ENCODE results near the gene CHCHD6.

DNA sequence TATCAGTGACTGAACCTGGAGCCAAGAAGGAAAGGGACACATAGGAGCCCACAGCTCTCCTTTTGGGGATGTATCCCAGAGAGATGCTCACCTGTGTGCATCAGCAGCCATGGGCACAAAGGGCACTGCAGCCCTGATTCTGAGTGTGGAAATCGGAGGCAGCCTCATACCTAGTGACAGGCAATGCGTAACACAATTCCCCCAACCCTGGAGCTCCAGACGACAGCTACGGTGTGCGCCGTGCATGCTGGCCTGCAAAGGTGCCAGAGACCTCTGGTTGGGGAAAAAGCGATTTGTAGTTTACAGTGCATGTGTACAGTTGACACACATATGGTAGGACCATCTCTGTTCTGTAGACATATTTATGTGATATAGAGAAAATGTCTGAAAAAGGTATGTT is 219.9 kb downstream of the CHCHD6 start:
- TF ChIP-seq, protein P1, sequence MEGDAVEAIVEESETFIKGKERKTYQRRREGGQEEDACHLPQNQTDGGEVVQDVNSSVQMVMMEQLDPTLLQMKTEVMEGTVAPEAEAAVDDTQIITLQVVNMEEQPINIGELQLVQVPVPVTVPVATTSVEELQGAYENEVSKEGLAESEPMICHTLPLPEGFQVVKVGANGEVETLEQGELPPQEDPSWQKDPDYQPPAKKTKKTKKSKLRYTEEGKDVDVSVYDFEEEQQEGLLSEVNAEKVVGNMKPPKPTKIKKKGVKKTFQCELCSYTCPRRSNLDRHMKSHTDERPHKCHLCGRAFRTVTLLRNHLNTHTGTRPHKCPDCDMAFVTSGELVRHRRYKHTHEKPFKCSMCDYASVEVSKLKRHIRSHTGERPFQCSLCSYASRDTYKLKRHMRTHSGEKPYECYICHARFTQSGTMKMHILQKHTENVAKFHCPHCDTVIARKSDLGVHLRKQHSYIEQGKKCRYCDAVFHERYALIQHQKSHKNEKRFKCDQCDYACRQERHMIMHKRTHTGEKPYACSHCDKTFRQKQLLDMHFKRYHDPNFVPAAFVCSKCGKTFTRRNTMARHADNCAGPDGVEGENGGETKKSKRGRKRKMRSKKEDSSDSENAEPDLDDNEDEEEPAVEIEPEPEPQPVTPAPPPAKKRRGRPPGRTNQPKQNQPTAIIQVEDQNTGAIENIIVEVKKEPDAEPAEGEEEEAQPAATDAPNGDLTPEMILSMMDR (IDR thresholded peaks at IDR 0.05): no peak
- TF ChIP-seq POLR2A (IDR thresholded peaks at IDR 0.05): no peak
